Measurements from ENCODE around the gene ALKBH4. TPM values are rescaled to one million over a fixed set of nuclear protein-coding genes. Genes with fewer than 3 reads are reported as not detected.

The ALKBH4 gene
- total and polyA plus RNA-seq, 3 experiments from 2014 or later: 11.3 to 20.1 (median 13.2) TPM

DNA sequence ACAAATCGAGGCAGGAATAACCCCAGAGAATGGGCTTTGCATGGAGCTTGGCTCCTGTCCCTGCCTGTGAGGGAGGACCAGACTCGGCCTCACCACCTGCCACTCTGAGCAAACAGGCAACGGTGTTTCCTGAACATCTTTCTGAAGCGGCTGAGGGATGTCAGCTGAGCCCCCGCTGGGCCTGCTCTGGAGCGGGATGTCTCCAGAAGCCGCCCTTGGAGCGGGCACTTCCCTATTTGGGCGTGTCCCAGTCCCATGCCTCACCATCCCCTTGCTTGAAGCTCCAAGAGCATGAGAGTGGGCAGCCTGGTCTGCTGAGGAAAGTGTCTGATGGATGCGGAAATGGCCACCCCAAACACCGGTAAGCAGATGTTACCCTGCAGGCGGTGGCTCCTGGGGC is 10.2 kb downstream of the ALKBH4 start:
- Histone ChIP-seq H3K4me3 (ENCODE audit: low read length) (no peak overlapping the region), H3K9me3 (ENCODE audit: low read length) (no peaks in the 10 kb centered on the region), H3K36me3 (ENCODE audit: insufficient read depth, low read length) (peaks cover 13% of the 10 kb centered on the region), H3K27me3 (ENCODE audit: insufficient read depth, low read length, poor library complexity, severe bottlenecking) (no peaks in the 10 kb centered on the region), H3K27ac (ENCODE audit: low read depth, low read length) (no peak overlapping the region), H3K4me1 (ENCODE audit: insufficient read depth, low read length) (no peaks in the 10 kb centered on the region)
- no peaks in the 10 kb centered on the region for H3K27me3 Mint-ChIP-seq
- no peak for DNase-seq
- ChIA-PET POLR2A (interaction anchor here (1.1 kb wide), 1 partner anchor 29 kb away, joined by 3 read pairs; no protein-coding TSS in a partner anchor), CTCF (interaction anchor here (2.5 kb wide), 1 partner anchor 50 kb away, joined by 7 read pairs; no protein-coding TSS in a partner anchor)
- H3K4me3 Mint-ChIP-seq: no peak overlapping the region
- peak overlapping the region in 1 of 8 donors; percentile 17 for H3K27ac Mint-ChIP-seq
- peaks cover 0 to 34% (median 0%) of the 10 kb centered on the region in 3 donors for H3K36me3 Mint-ChIP-seq
- H3K9me3 Mint-ChIP-seq: no peaks in the 10 kb centered on the region
- H3K4me1 Mint-ChIP-seq: peaks cover 0 to 4% (median 0%) of the 10 kb centered on the region in 3 donors

DNA sequence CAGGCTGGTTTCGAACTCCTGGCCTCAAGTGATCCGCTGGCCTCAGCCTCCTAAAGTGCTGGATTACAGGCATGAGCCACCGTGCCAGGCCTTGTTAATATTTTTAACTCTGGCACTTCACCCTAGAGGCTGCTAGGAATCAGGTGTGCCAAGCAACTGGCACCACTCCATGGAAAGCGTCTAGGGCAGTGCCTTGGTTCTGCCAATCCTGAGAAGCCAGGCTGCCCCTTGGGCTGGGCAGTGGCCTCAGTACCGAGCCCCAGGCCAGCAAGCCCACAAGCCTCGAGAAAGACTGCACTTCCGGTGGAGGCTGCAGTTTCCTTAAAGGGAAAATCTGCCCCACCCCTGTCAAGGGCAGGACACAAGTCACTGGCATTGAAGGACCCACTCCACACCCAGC is 11.3 kb downstream of the ALKBH4 start:
- ChIA-PET CTCF (interaction anchor here (0.8 to 1.5 kb wide), 2 partner anchors 9 to 39 kb away, joined by 3 to 5 read pairs; no protein-coding TSS in a partner anchor), POLR2A (no interaction called here)
- H3K36me3 Mint-ChIP-seq: peaks cover 0 to 28% (median 0%) of the 10 kb centered on the region in 3 donors
- H3K9me3 ChIP-seq (ENCODE audit: low read length): no peaks in the 10 kb centered on the region
- no peaks in the 10 kb centered on the region for H3K27me3 Mint-ChIP-seq
- H3K27ac ChIP-seq (ENCODE audit: low read depth, low read length): no peak overlapping the region
- H3K9me3 Mint-ChIP-seq: no peaks in the 10 kb centered on the region
- no peak overlapping the region for H3K4me3 Mint-ChIP-seq
- peaks cover 0 to 4% (median 0%) of the 10 kb centered on the region in 3 donors for H3K4me1 Mint-ChIP-seq
- no peaks in the 10 kb centered on the region for H3K4me1 ChIP-seq (ENCODE audit: insufficient read depth, low read length)
- H3K36me3 ChIP-seq (ENCODE audit: insufficient read depth, low read length): peaks cover 13% of the 10 kb centered on the region
- no peak for DNase-seq
- no peak overlapping the region for H3K4me3 ChIP-seq (ENCODE audit: low read length)
- peak overlapping the region in 1 of 8 donors; percentile 50 for H3K27ac Mint-ChIP-seq
- no peaks in the 10 kb centered on the region for H3K27me3 ChIP-seq (ENCODE audit: insufficient read depth, low read length, poor library complexity, severe bottlenecking)

DNA sequence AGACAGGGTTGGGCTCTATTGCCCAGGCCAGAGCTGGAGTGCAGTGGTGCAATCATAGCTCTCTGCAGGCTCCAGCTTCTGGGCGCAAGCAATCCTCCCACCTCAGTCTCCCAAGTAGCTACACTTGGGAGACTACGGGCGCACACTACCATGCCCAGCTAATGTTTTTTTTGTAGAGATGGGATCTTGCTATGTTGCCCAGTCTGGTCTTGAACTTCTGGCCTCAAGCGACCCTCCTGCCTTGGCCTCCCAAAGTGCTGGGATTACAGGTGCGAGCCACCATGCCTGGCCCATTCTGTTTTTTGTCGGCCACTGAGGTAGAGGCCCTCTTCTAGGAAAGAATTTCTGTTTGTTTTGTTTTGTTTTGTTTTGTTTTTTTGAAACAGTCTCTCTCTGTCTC is 12.2 kb downstream of the ALKBH4 start:
- DNase-seq: no peak
- peaks cover 0 to 4% (median 0%) of the 10 kb centered on the region in 3 donors for H3K4me1 Mint-ChIP-seq
- POLR2A ChIA-PET: no interaction called here
- H3K36me3 ChIP-seq (ENCODE audit: insufficient read depth, low read length): peaks cover 5% of the 10 kb centered on the region
- CTCF ChIA-PET: interaction anchor here (1.0 to 2.9 kb wide), 4 partner anchors 16 to 56 kb away, joined by 3 to 10 read pairs (median 6); partner anchors contain the start of gene PRKRIP1
- no peaks in the 10 kb centered on the region for H3K27me3 ChIP-seq (ENCODE audit: insufficient read depth, low read length, poor library complexity, severe bottlenecking)
- peaks cover 0 to 25% (median 0%) of the 10 kb centered on the region in 3 donors for H3K36me3 Mint-ChIP-seq
- no peak overlapping the region for H3K4me3 ChIP-seq (ENCODE audit: low read length)
- no peak overlapping the region for H3K27ac ChIP-seq (ENCODE audit: low read depth, low read length)
- H3K27ac Mint-ChIP-seq: no peak overlapping the region
- H3K4me3 Mint-ChIP-seq: no peak overlapping the region
- H3K27me3 Mint-ChIP-seq: no peaks in the 10 kb centered on the region
- no peaks in the 10 kb centered on the region for H3K4me1 ChIP-seq (ENCODE audit: insufficient read depth, low read length)
- no peaks in the 10 kb centered on the region for H3K9me3 ChIP-seq (ENCODE audit: low read length)
- no peaks in the 10 kb centered on the region for H3K9me3 Mint-ChIP-seq

DNA sequence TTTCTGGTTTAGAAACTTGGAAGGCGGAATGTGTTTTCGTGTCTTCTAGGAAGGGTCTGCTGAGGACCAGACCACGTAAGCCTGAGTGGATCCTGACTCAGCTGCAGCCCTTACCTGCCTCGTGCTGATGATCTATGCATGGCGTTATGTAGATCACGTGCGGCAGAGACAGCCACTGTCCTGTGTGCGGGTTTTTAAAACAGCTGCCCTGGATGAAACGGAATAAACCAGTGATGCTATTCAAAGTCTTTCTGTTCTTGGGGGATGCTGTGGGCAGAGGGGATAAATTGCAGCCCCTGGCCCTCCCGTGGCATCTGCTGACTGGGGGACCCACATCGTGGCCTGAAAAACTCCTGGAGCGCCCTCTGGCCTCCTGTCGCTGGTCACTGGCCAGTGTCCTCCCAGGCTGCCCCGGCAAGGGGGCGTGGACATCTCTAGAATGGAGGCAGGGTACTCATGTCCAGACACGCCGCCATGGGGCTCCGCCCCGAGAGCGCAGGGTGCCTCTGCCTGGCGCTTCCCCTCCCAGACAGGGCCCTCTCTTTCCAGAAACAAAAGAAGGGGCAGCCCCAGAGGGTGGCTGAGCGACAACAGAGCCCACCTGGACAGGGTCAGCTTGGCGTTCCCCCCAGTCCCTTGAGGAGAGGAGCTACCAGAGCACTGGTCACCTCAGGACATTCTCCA is 13.2 kb downstream of the ALKBH4 start:
- peak overlapping the region in 1 of 8 donors; percentile 23 for H3K27ac Mint-ChIP-seq
- H3K36me3 ChIP-seq (ENCODE audit: insufficient read depth, low read length): peaks cover 4% of the 10 kb centered on the region
- POLR2A ChIA-PET: no interaction called here

DNA sequence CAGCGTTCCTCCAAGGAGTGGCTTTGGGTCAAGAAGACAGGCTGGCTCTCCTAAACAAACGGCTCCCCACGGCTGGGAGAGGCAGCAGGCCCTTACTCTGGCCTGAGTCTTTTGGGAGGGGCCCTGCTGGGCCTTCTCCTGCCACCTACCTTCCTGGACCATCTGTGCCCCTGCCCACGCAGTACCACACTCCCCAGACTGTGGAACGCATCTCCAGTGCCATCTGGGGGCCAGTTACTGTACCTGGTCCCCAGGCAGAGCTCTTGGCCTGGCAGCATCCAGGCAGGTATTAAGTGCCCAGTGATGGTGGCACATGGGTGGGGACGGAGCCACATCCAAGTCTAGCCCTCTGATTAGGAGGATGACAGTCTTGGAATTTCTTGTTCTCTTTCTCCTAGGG is 14.4 kb downstream of the ALKBH4 start:
- DNase-seq: peak; percentile 25 to 72 (median 36)
- Mint-ChIP-seq H3K36me3 (peaks cover 0 to 30% (median 0%) of the 10 kb centered on the region in 3 donors), H3K27me3 (no peaks in the 10 kb centered on the region), H3K9me3 (no peaks in the 10 kb centered on the region), H3K4me3 (no peak overlapping the region), H3K4me1 (peaks cover 0 to 4% (median 0%) of the 10 kb centered on the region in 3 donors), H3K27ac (peak overlapping the region in 2 of 8 donors; percentile 37 to 61)
- Histone ChIP-seq H3K4me1 (ENCODE audit: insufficient read depth, low read length) (no peaks in the 10 kb centered on the region), H3K27me3 (ENCODE audit: insufficient read depth, low read length, poor library complexity, severe bottlenecking) (no peaks in the 10 kb centered on the region), H3K36me3 (ENCODE audit: insufficient read depth, low read length) (no peaks in the 10 kb centered on the region), H3K9me3 (ENCODE audit: low read length) (no peaks in the 10 kb centered on the region), H3K4me3 (ENCODE audit: low read length) (no peak overlapping the region), H3K27ac (ENCODE audit: low read depth, low read length) (no peak overlapping the region)
- POLR2A ChIA-PET: interaction anchor here (1.0 kb wide), 1 partner anchor 38 kb away, joined by 4 read pairs; no protein-coding TSS in a partner anchor
- CTCF ChIA-PET: interaction anchor here (0.9 to 2.9 kb wide), 13 partner anchors 10 to 170 kb away, joined by 3 to 29 read pairs (median 6); partner anchors contain the start of gene PRKRIP1

More for the DNA sequence above, 13.2 kb downstream of the ALKBH4 start:
- Histone ChIP-seq H3K27ac (ENCODE audit: low read depth, low read length) (no peak overlapping the region), H3K9me3 (ENCODE audit: low read length) (no peaks in the 10 kb centered on the region), H3K27me3 (ENCODE audit: insufficient read depth, low read length, poor library complexity, severe bottlenecking) (no peaks in the 10 kb centered on the region), H3K4me1 (ENCODE audit: insufficient read depth, low read length) (no peaks in the 10 kb centered on the region), H3K4me3 (ENCODE audit: low read length) (no peak overlapping the region)
- no peak for DNase-seq
- peaks cover 0 to 27% (median 0%) of the 10 kb centered on the region in 3 donors for H3K36me3 Mint-ChIP-seq
- peaks cover 0 to 4% (median 0%) of the 10 kb centered on the region in 3 donors for H3K4me1 Mint-ChIP-seq
- no peak overlapping the region for H3K4me3 Mint-ChIP-seq
- no peaks in the 10 kb centered on the region for H3K27me3 Mint-ChIP-seq
- CTCF ChIA-PET: interaction anchor here (1.0 to 2.9 kb wide), 3 partner anchors 17 to 55 kb away, joined by 3 to 10 read pairs (median 7); partner anchors contain the start of gene PRKRIP1
- H3K9me3 Mint-ChIP-seq: no peaks in the 10 kb centered on the region

DNA sequence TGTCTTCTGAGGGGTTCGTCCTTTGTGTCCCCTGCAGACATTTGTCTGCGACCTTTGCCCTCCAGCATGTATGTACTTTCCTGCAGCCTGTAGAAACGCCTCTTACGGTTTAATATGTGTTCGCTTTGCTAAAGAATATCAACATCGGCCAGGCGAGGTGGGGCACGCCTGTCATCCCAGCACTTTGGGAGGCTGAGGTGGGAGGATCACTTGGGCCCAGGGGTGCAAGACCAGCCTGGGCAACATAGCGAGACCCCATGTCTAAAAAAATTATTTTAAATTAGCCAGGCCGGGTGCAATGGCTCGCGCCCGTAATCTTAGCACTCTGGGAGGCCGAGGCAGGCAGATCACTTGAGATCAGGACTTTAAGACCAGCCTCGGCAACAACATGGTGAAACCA is 15.5 kb downstream of the ALKBH4 start:
- no peaks in the 10 kb centered on the region for H3K9me3 ChIP-seq (ENCODE audit: low read length)
- Mint-ChIP-seq H3K27ac (no peak overlapping the region), H3K9me3 (no peaks in the 10 kb centered on the region), H3K4me1 (peaks cover 0 to 4% (median 0%) of the 10 kb centered on the region in 3 donors), H3K27me3 (no peaks in the 10 kb centered on the region), H3K36me3 (peaks cover 0 to 32% (median 0%) of the 10 kb centered on the region in 3 donors), H3K4me3 (no peak overlapping the region)
- H3K36me3 ChIP-seq (ENCODE audit: insufficient read depth, low read length): no peaks in the 10 kb centered on the region
- POLR2A ChIA-PET: no interaction called here
- no peaks in the 10 kb centered on the region for H3K27me3 ChIP-seq (ENCODE audit: insufficient read depth, low read length, poor library complexity, severe bottlenecking)
- no peak for DNase-seq
- H3K4me3 ChIP-seq (ENCODE audit: low read length): no peak overlapping the region
- CTCF ChIA-PET: interaction anchor here (1.3 to 2.1 kb wide), 8 partner anchors 13 to 169 kb away, joined by 4 to 29 read pairs (median 8); no protein-coding TSS in a partner anchor
- H3K27ac ChIP-seq (ENCODE audit: low read depth, low read length): no peak overlapping the region
- no peaks in the 10 kb centered on the region for H3K4me1 ChIP-seq (ENCODE audit: insufficient read depth, low read length)

DNA sequence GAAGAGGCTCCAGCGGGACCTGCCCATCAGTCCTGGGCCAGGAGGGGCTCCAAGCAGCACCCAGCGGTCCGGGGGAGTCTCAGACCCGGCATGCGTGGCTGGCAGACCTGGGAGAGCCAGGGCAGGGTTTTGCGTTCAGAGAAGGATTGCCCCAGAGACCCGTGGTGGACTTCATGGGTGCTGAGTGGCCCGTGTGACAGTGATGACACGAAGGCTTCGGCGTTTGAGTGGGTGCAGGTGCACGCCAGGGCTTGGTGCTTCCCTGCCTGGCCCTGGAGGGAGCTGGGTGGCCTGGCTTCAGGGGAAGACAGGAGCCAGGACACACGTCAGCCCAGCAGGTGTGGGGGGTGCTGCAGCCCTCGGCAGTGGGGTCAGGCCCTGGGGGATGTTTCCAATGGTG is 17.4 kb downstream of the ALKBH4 start:
- no peaks in the 10 kb centered on the region for H3K9me3 ChIP-seq (ENCODE audit: low read length)
- H3K9me3 Mint-ChIP-seq: no peaks in the 10 kb centered on the region
- no peaks in the 10 kb centered on the region for H3K36me3 ChIP-seq (ENCODE audit: insufficient read depth, low read length)
- no peak overlapping the region for H3K4me3 Mint-ChIP-seq
- H3K4me1 Mint-ChIP-seq: peaks cover 0 to 4% (median 0%) of the 10 kb centered on the region in 3 donors
- H3K4me1 ChIP-seq (ENCODE audit: insufficient read depth, low read length): no peaks in the 10 kb centered on the region
- ChIA-PET CTCF (no interaction called here), POLR2A (no interaction called here)
- no peak overlapping the region for H3K27ac Mint-ChIP-seq
- H3K27ac ChIP-seq (ENCODE audit: low read depth, low read length): no peak overlapping the region
- H3K27me3 ChIP-seq (ENCODE audit: insufficient read depth, low read length, poor library complexity, severe bottlenecking): no peaks in the 10 kb centered on the region
- no peak overlapping the region for H3K4me3 ChIP-seq (ENCODE audit: low read length)
- no peak for DNase-seq
- no peaks in the 10 kb centered on the region for H3K27me3 Mint-ChIP-seq
- peaks cover 0 to 34% (median 0%) of the 10 kb centered on the region in 3 donors for H3K36me3 Mint-ChIP-seq
